ENCODE data around the gene COPS7A. TPM values are rescaled to one million over a fixed set of nuclear protein-coding genes. Genes with fewer than 3 reads are reported as not detected.

The COPS7A gene
- total RNA-seq, 1 experiment from 2014 or later = 82.3 TPM

- ATAC-seq (no peak), DNase-seq (no peak)
- CTCF ChIA-PET = no interaction called here
- Histone ChIP-seq H3K9ac (ENCODE audit: low read length) (no peak overlapping the region), H2AFZ (ENCODE audit: low read length) (no peak overlapping the region), H4K20me1 (ENCODE audit: low read length) (no peaks in the 10 kb centered on the region), H3K4me3 (ENCODE audit: low read length) (no peak overlapping the region), H3K27me3 (ENCODE audit: low read length) (no peaks in the 10 kb centered on the region), H3K9me3 (ENCODE audit: low read length) (no peaks in the 10 kb centered on the region), H3F3A (ENCODE audit: low read length, unreplicated experiment) (no peaks in the 10 kb centered on the region), H3K36me3 (ENCODE audit: low read depth, low read length) (peaks cover 8% of the 10 kb centered on the region), H3K9me2 (replicated peaks; ENCODE audit: low read length) (no peaks in the 10 kb centered on the region), H3K27ac (ENCODE audit: low read length) (no peak overlapping the region), H3K79me2 (ENCODE audit: low read length) (peaks cover 92% of the 10 kb centered on the region), H3K4me1 (ENCODE audit: insufficient read depth, low read length) (peaks cover 13% of the 10 kb centered on the region; the same call in 1 of the 2 replicates), H3K4me2 (ENCODE audit: low read length) (peak overlapping the region; percentile 19; the same call in 1 of the 2 replicates)
- POLR2A ChIA-PET (ENCODE audit: unreplicated experiment) = no interaction called here
- TF ChIP-seq EZH2 (IDR thresholded peaks at IDR 0.05; ENCODE audit: low read length, unreplicated experiment) (no peak), EZH2phosphoT487 (IDR thresholded peaks at IDR 0.05; ENCODE audit: borderline replicate concordance, low read length) (no peak), CTCF (conservative IDR thresholded peaks at IDR 0.05; ENCODE audit: low read depth, low read length) (no peak)
- intact Hi-C loops (cut with micrococcal nuclease) = no loop called here
- BruUV-seq (replicated peaks) = no TSS peak
Measured at GRCh38 chr12:6685814-6686213, 38.0 kb upstream of the COPS7A start.

GRCh38 chr12:6688543-6688998 lies 35.3 kb upstream of the COPS7A start:
- H3K27me3 ChIP-seq (ENCODE audit: low read length) = no peaks in the 10 kb centered on the region
- peaks cover 13% of the 10 kb centered on the region; the same call in 1 of the 2 replicates for H3K4me1 ChIP-seq (ENCODE audit: insufficient read depth, low read length)
- H3K79me2 ChIP-seq (ENCODE audit: low read length) = peaks cover 67% of the 10 kb centered on the region
- peak overlapping the region; percentile 72 for H2AFZ ChIP-seq (ENCODE audit: low read length)
- no peaks in the 10 kb centered on the region for H3K9me3 ChIP-seq (ENCODE audit: low read length)
- peak overlapping the region; percentile 83 for H3K27ac ChIP-seq (ENCODE audit: low read length)
- ATAC-seq (no peak; the same call in 1 of the 2 replicates), DNase-seq (no peak)
- TF ChIP-seq CTCF (conservative IDR thresholded peaks at IDR 0.05; ENCODE audit: low read depth, low read length) (no peak), EZH2 (IDR thresholded peaks at IDR 0.05; ENCODE audit: low read length, unreplicated experiment) (no peak), EZH2phosphoT487 (IDR thresholded peaks at IDR 0.05; ENCODE audit: borderline replicate concordance, low read length) (no peak)
- H3K36me3 ChIP-seq (ENCODE audit: low read depth, low read length) = peaks cover 8% of the 10 kb centered on the region
- H3K9me2 ChIP-seq (replicated peaks; ENCODE audit: low read length) = no peaks in the 10 kb centered on the region
- peak overlapping the region; percentile 97 for H3K9ac ChIP-seq (ENCODE audit: low read length)
- no peaks in the 10 kb centered on the region for H3F3A ChIP-seq (ENCODE audit: low read length, unreplicated experiment)
- peak overlapping the region; percentile 72 for H3K4me3 ChIP-seq (ENCODE audit: low read length)
- H4K20me1 ChIP-seq (ENCODE audit: low read length) = no peaks in the 10 kb centered on the region
- CTCF ChIA-PET = interaction anchor here (0.6 to 0.7 kb wide), 2 partner anchors 83 to 252 kb away, joined by 3 to 12 read pairs; no protein-coding TSS in a partner anchor
- POLR2A ChIA-PET (ENCODE audit: unreplicated experiment) = interaction anchor here (0.6 to 1.0 kb wide), 3 partner anchors 9 to 64 kb away, joined by 3 to 13 read pairs (median 10); partner anchors contain the start of gene COPS7A
- intact Hi-C loops (cut with micrococcal nuclease) = no loop called here
- BruUV-seq (replicated peaks) = TSS peak; percentile 47
- peak overlapping the region; percentile 99 for H3K4me2 ChIP-seq (ENCODE audit: low read length)

All from PC-3 (cell line).